PFSK-1 (cell line): Measurements from ENCODE around the gene FAM168A.

Experiments
- FOXP2 ChIP-seq: optimal IDR thresholded peaks from 2 replicates; pipeline ENCODE3; 2011; ENCODE audit warnings: borderline replicate concordance, control low read depth, inconsistent platforms; ENCODE audit not compliant: insufficient read depth; ENCODE audit errors: extremely low read length, extremely low read depth
- POLR2AphosphoS5 ChIP-seq: IDR thresholded peaks from 2 replicates; pipeline ENCODE4 v1.6.1; 2012; ENCODE audit warnings: low read depth, mild to moderate bottlenecking, control low read depth, low read length, moderate library complexity
- SIN3A ChIP-seq: IDR thresholded peaks from 2 replicates; pipeline ENCODE4 v1.6.1; 2012; ENCODE audit warnings: mild to moderate bottlenecking, low read length, moderate library complexity, borderline replicate concordance; ENCODE audit not compliant: insufficient read depth
- TAF1 ChIP-seq: IDR thresholded peaks from 2 replicates; pipeline ENCODE4 v1.6.1; 2012; ENCODE audit warnings: low read length, control low read depth, borderline replicate concordance; ENCODE audit not compliant: insufficient read depth
- TF ChIP-seq, protein P1 (sequence below), 2 experiments: IDR thresholded peaks; 2 replicates each; pipeline versions ENCODE4 v1.6.1 to v1.8.0; 2011 to 2012; ENCODE audit warnings: low read depth in 2 of 2, low read length in 2 of 2, control low read depth in 1 of 2, inconsistent platforms in 1 of 2, mild to moderate bottlenecking in 1 of 2, moderate library complexity in 1 of 2; ENCODE audit not compliant: insufficient read depth in 1 of 2

FAM168A gene

DNA sequence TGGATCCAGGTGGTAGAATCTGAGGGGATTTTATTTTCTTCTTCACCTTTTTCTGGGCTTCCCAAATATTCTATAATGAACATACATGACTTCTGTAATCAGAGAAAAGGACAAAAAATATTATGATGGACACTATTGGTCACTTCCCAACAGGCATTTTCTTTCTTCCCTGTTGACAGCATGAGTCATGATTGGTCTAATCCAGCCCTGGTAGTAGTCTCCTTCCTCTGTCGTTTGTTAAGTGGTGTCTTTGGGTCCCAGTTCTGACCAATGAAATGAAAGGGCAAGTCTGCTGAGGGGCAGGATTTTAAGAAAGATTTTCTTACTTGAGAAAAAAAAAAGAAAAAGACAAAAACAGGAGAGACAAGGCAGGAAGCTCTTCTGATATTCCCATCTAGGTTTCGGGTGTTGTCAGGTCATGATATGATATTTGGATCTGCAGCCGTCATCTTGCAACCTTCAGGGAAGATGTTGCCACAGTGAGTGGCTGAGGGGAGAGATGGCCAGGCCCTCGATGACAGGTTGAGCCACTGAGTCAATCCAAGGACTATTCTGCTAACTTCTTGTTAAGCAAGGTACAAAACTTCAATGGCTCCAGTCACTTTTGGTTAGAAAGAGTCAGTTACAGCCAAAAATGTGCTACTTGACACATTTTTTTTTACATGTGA is 25.1 kb upstream of the FAM168A start:
- no peak for TF ChIP-seq FOXP2
- TF ChIP-seq, protein P1, sequence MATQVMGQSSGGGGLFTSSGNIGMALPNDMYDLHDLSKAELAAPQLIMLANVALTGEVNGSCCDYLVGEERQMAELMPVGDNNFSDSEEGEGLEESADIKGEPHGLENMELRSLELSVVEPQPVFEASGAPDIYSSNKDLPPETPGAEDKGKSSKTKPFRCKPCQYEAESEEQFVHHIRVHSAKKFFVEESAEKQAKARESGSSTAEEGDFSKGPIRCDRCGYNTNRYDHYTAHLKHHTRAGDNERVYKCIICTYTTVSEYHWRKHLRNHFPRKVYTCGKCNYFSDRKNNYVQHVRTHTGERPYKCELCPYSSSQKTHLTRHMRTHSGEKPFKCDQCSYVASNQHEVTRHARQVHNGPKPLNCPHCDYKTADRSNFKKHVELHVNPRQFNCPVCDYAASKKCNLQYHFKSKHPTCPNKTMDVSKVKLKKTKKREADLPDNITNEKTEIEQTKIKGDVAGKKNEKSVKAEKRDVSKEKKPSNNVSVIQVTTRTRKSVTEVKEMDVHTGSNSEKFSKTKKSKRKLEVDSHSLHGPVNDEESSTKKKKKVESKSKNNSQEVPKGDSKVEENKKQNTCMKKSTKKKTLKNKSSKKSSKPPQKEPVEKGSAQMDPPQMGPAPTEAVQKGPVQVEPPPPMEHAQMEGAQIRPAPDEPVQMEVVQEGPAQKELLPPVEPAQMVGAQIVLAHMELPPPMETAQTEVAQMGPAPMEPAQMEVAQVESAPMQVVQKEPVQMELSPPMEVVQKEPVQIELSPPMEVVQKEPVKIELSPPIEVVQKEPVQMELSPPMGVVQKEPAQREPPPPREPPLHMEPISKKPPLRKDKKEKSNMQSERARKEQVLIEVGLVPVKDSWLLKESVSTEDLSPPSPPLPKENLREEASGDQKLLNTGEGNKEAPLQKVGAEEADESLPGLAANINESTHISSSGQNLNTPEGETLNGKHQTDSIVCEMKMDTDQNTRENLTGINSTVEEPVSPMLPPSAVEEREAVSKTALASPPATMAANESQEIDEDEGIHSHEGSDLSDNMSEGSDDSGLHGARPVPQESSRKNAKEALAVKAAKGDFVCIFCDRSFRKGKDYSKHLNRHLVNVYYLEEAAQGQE (IDR thresholded peaks at IDR 0.05; ENCODE audit: insufficient read depth in 1 of 2, low read depth in 2 of 2, low read length in 2 of 2), result no peak
- no peak for TF ChIP-seq POLR2AphosphoS5
- TF ChIP-seq SIN3A, result no peak
- no peak for TF ChIP-seq TAF1

DNA sequence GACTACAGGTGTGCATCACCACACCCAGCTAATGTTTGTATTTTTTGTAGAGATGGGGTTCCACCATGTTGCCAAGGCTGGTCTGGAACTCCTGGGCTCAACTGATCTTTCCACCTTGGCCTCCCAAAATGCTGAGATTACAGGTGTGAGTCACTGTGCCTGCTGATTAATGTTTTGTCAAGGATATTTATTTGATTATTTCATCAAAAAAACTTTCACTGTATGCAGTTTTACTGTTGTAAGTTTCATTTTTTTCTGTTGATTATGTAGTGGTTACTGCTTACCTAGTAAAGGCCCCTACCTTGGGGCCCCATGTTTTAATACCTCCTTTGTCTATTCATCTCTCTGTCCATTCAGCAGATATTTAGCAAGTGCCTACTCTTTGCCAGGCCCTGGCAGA is 16.7 kb upstream of the FAM168A start:
- TF ChIP-seq TAF1, result no peak
- no peak for TF ChIP-seq POLR2AphosphoS5
- no peak for TF ChIP-seq SIN3A
- TF ChIP-seq, protein P1 (IDR thresholded peaks at IDR 0.05; ENCODE audit: insufficient read depth in 1 of 2, low read depth in 2 of 2, low read length in 2 of 2), result no peak
- no peak for TF ChIP-seq FOXP2

DNA sequence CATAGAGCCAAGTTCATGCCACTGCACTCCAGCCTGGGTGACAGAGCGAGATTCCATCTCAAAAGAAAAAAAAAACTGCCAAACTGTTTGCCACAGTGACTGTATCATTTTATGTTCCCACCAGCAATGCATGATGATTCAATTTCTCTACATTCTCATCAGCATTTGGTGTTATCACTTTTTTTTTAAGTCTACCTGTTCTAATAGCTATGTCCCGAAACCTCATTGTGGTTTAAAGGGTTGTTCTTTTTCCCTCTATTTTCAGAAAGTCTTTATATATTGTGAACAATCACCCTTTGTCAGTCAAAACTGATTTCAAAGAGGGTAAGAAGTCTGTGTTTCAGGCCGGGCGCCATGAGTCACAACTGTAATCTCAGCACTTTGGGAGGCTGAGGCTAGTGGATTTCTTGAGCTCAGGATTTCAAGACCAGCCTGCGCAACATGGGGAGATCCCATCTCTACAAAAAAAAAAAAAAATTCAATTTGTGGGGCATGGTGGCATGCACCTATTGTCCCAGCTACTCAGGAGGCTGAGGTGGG is 14.8 kb upstream of the FAM168A start:
- TF ChIP-seq, protein P1 (IDR thresholded peaks at IDR 0.05; ENCODE audit: insufficient read depth in 1 of 2, low read depth in 2 of 2, low read length in 2 of 2), result no peak

DNA sequence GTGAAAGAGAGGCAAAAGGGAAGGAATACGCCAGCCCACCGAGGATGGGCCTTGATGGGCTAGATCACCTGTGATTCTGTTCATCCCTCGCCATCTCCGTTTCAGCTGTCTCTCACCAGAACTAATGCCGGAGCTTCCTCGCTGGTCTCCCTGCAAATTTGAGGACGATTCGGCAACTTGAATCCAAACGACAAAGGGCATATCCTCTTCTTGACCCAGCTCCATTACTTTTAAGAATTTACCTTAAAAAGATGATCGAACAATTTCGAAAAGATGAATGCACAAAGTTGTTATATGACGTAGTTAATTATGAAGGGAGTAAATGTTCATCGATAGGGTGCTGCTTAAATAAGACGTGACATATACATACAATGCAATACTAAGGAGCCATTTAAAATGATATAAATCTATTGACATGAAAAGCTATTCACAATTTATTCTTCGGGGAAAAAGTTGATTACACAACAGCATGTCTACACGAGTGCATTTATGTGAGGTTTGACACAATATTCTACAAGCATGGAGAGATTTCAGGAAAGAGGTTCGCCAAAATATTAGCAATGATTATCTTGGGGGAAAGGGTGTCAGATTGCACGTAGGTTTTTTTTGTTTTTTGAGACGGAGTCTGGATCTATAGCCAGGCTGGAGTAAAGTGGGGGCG is 937 bp upstream of the FAM168A start:
- TF ChIP-seq TAF1, result no peak
- TF ChIP-seq, protein P1 (IDR thresholded peaks at IDR 0.05; ENCODE audit: insufficient read depth in 1 of 2, low read depth in 2 of 2, low read length in 2 of 2), result no peak
- TF ChIP-seq FOXP2, result no peak
- no peak for TF ChIP-seq POLR2AphosphoS5
- TF ChIP-seq SIN3A, result no peak
